MCF 10A (cell line): Measurements from ENCODE around the gene CCDC196. TPM values are rescaled to one million over a fixed set of nuclear protein-coding genes. Genes with fewer than 3 reads are reported as not detected.

Experiments used
- BruUV-seq: library from RNA; stranded (reverse); fragments of 400-500 nt; replicated peaks from 2 replicates; lab custom pipeline; 2021; lab: Mats Ljungman, UMichigan
- CTCF ChIA-PET: fragments of 300-600 bp; sonication (Branson Sonifier 250); formaldehyde crosslinking; extraction: SDS; loops from one replicate; lab custom pipeline; 2021; ENCODE audit warnings: antibody characterized with exemption, inconsistent platforms; lab: Yijun Ruan, JAX
- POLR2A ChIA-PET: fragments of 300-600, 350-650 bp; sonication (Branson Sonifier 250); formaldehyde crosslinking; extraction: SDS; loops from one replicate; lab custom pipeline; 2020; ENCODE audit warnings: antibody characterized with exemption, inconsistent platforms; lab: Yijun Ruan, JAX
- DNase-seq: peaks from one replicate; pipeline ENCODE4 v3.0.0-alpha.2; 2018; ENCODE audit not compliant: unreplicated experiment
- H3K27ac Mint-ChIP-seq: one replicate; pipeline ENCODE4 v1.8.0; 2022; ENCODE audit warnings: mild to moderate bottlenecking, low read depth, mixed read lengths; ENCODE audit not compliant: unreplicated experiment
- H3K27me3 Mint-ChIP-seq: one replicate; pipeline ENCODE4 v1.8.0; 2022; ENCODE audit warnings: mixed read lengths; ENCODE audit not compliant: insufficient read depth, unreplicated experiment
- H3K36me3 Mint-ChIP-seq: one replicate; pipeline ENCODE4 v1.8.0; 2022; ENCODE audit warnings: mild to moderate bottlenecking, moderate library complexity, mixed read lengths; ENCODE audit not compliant: insufficient read depth, unreplicated experiment
- H3K4me1 Mint-ChIP-seq: one replicate; pipeline ENCODE4 v1.8.0; 2022; ENCODE audit warnings: mixed read lengths; ENCODE audit not compliant: insufficient read depth, unreplicated experiment
- H3K4me3 Mint-ChIP-seq: one replicate; pipeline ENCODE4 v1.8.0; 2022; ENCODE audit warnings: mild to moderate bottlenecking, moderate library complexity, mixed read lengths; ENCODE audit not compliant: unreplicated experiment
- H3K9me3 Mint-ChIP-seq: one replicate; pipeline ENCODE4 v1.8.0; 2022; ENCODE audit warnings: mixed read lengths; ENCODE audit not compliant: unreplicated experiment
- intact Hi-C: fragments of 100-400 bp; cut with micrococcal nuclease; formaldehyde crosslinking; loops from 2 replicates; pipeline ENCODE4 v1.14.1; 2022
- total RNA-seq: library from RNA; stranded (reverse); gene quantifications from 2 replicates; pipeline ENCODE4 v1.2.3, GENCODE V29; 2022
- TF ChIP-seq, protein P1 (sequence below): fragments of 200-600 bp; IDR thresholded peaks from one replicate; pipeline ENCODE4 v1.8.0; 2022; ENCODE audit warnings: antibody characterized with exemption, mild to moderate bottlenecking; ENCODE audit not compliant: unreplicated experiment

CCDC196 gene
- total RNA-seq, 1 experiment from 2014 or later, result not detected

GRCh38 chr14:66503532-66503931, 17.4 kb downstream of the CCDC196 start:
- Mint-ChIP-seq H3K9me3 (no peaks in the 10 kb centered on the region), H3K36me3 (peaks cover 6% of the 10 kb centered on the region), H3K4me1 (peaks cover 10% of the 10 kb centered on the region), H3K27me3 (no peaks in the 10 kb centered on the region), H3K27ac (peak overlapping the region; percentile 55), H3K4me3 (no peak overlapping the region)
- intact Hi-C loops, result no loop called here
- POLR2A ChIA-PET, result interaction anchor here (0.6 to 2.0 kb wide), 4 partner anchors 11 to 22 kb away, joined by 3 to 7 read pairs (median 4); no protein-coding TSS in a partner anchor
- TF ChIP-seq, protein P1, sequence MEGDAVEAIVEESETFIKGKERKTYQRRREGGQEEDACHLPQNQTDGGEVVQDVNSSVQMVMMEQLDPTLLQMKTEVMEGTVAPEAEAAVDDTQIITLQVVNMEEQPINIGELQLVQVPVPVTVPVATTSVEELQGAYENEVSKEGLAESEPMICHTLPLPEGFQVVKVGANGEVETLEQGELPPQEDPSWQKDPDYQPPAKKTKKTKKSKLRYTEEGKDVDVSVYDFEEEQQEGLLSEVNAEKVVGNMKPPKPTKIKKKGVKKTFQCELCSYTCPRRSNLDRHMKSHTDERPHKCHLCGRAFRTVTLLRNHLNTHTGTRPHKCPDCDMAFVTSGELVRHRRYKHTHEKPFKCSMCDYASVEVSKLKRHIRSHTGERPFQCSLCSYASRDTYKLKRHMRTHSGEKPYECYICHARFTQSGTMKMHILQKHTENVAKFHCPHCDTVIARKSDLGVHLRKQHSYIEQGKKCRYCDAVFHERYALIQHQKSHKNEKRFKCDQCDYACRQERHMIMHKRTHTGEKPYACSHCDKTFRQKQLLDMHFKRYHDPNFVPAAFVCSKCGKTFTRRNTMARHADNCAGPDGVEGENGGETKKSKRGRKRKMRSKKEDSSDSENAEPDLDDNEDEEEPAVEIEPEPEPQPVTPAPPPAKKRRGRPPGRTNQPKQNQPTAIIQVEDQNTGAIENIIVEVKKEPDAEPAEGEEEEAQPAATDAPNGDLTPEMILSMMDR, result no peak
- CTCF ChIA-PET, result interaction anchor here (0.6 to 1.4 kb wide), 3 partner anchors 102 to 1278 kb away, joined by 3 to 4 read pairs (median 3); no protein-coding TSS in a partner anchor
- peak; percentile 54 for DNase-seq
- no TSS peak for BruUV-seq

DNA sequence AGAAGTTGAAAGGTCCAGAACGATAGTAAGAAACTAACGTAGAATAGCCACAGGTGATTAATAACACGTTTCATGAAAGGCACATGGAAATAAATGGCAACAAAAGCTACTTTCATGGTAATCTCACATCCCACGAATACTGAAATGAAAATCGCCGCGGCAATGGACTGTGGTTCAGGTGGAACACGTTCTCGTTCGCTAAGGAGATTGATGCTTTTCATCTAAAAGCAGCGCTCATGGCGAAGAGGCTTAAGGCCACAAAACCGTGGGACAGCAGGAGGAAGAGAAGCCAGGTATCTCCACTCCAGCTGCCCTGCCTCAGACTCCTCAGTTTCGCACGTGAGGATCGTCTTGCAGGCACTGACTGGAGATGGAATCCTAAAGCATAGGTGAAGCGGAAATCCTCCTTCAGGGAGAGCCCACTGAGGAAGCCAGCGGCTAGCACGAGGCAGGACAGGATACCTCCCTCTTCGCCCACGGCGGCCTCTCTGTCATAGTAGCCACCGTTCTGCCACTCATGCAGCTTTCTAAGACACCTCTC, 21.1 kb downstream of the CCDC196 start:
- DNase-seq, result no peak
- TF ChIP-seq, protein P1, result no peak
- CTCF ChIA-PET, result interaction anchor here (0.9 to 3.4 kb wide), 5 partner anchors 8 to 90 kb away, joined by 3 to 14 read pairs (median 4); no protein-coding TSS in a partner anchor
- intact Hi-C loops, result loop anchor here (1.0 to 5.0 kb wide), 2 partner anchors 12 to 735 kb away; partner anchors contain the start of gene PALS1
- POLR2A ChIA-PET, result interaction anchor here (0.6 to 2.4 kb wide), 17 partner anchors 10 to 1405 kb away, joined by 3 to 30 read pairs (median 5); partner anchors contain the start of genes ATP6V1D, EIF2S1, MAX and PALS1
- H3K9me3 Mint-ChIP-seq, result no peaks in the 10 kb centered on the region
- peaks cover 6% of the 10 kb centered on the region for H3K36me3 Mint-ChIP-seq
- peak overlapping the region; percentile 78 for H3K4me3 Mint-ChIP-seq
- peaks cover 22% of the 10 kb centered on the region for H3K4me1 Mint-ChIP-seq
- peak overlapping the region; percentile 88 for H3K27ac Mint-ChIP-seq
- H3K27me3 Mint-ChIP-seq, result no peaks in the 10 kb centered on the region
- TSS peak; percentile 69 for BruUV-seq

DNA sequence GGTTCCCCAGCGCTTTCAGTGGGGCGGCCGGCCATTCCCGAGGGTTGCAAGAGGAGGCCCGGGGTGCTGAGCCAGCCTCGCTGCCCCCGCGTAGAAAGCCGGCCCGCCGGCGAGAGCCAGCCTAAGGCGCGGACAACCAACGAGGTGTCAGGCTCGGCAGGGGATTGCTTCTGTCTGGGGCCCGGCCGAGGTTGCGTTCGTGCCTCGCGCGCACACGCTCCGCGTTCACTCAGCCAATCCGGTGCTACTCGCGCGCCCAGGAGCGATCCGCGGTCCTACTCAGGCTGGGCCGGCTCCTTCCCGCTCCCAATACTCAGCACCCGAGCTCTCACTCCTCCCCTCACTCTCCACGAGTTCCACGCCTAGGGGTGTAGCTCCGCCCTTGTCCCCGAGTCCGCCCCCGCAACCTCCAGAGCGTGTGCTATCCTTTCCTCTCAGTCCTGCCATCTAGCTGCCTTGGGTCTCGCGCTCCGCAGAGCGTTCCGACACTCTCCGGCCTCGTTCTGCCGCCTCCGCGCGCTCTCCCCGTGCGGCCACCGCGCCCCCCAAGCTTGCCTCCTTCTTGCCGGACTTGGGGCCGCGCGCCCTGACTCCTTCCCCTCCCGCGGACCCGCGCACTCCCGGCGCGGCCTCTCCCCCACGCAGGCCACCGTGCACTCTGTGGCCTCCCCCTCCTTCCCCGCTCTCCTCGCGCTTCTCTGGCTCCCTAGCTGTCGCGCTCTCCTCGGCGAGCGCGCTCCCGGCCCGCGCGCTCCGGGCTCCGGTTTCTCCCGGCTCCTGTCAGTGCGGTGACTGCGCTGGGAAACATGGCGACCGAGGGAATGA, 21.8 kb downstream of the CCDC196 start, which contains the start of gene GPHN:
Gene GPHN (plus strand): TSS at position 426 of the 825 bp plus-strand sequence.
- Mint-ChIP-seq H3K27ac (peak within 1 kb of the TSS; percentile 88), H3K4me1 (peaks cover 20% of the 10 kb centered on the region), H3K36me3 (peaks cover 4% of the 10 kb centered on the region), H3K4me3 (peak within 1 kb of the TSS; percentile 78), H3K9me3 (no peaks in the 10 kb centered on the region), H3K27me3 (no peaks in the 10 kb centered on the region)
- TF ChIP-seq, protein P1, result peak; percentile 21
- CTCF ChIA-PET, result interaction anchor here (0.7 to 3.4 kb wide), 6 partner anchors 9 to 774 kb away, joined by 3 to 14 read pairs (median 4); no protein-coding TSS in a partner anchor
- no TSS peak for BruUV-seq
- POLR2A ChIA-PET, result interaction anchor here (0.6 to 2.4 kb wide), 21 partner anchors 10 to 1640 kb away, joined by 3 to 30 read pairs (median 3); partner anchors contain the start of genes ATP6V1D, EIF2S1, MAX and PALS1
- DNase-seq, result peak; percentile 99
- intact Hi-C loops, result loop anchor here (1.0 to 5.0 kb wide), 2 partner anchors 13 to 734 kb away; partner anchors contain the start of gene PALS1
